NB4 (cell line): ENCODE data around the gene MCUB.
"Not testable (repeated sequence)": the region's sequence is repeated elsewhere in the genome, so short reads cannot be mapped to it uniquely, and the experiment has no call there.

ENCODE experiments used
- CTCF ChIP-seq: IDR thresholded peaks from one replicate; pipeline ENCODE4 v1.5.1; 2012; ENCODE audit warnings: low read depth, low read length
- MAX ChIP-seq: IDR thresholded peaks from 2 replicates; pipeline ENCODE4 v1.6.1; 2011; ENCODE audit warnings: low read depth, low read length
- MYC ChIP-seq: IDR thresholded peaks from 2 replicates; pipeline ENCODE4 v1.6.1; 2011; ENCODE audit warnings: low read depth, low read length
- POLR2A ChIP-seq: IDR thresholded peaks from 2 replicates; pipeline ENCODE4 v1.6.1; 2011; ENCODE audit warnings: mild to moderate bottlenecking; ENCODE audit not compliant: insufficient read length; ENCODE audit errors: extremely low read depth

DNA sequence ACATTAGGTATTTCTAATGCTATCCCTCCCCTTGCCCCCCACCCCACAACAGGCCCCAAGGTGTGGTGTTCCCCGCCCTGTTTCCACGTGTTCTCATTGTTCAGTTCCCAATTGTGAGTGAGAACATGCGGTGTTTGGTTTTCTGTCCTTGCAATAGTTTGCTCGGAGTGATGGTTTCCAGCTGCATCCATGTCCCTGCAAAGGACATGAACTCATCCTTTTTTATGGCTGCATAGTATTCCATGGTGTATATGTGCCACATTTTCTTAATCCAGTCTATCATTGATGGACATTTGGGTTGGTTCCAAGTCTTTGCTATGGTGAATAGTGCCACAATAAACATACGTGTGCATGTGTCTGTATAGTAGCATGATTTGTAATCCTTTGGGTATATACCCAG, 20.0 kb downstream of the MCUB start:
- TF ChIP-seq CTCF, POLR2A, MAX, MYC: not testable (repeated sequence)
